Cardiac muscle cell (in vitro differentiated cells and primary cell): ENCODE results near the gene VEGFB. TPM values are rescaled to one million over a fixed set of nuclear protein-coding genes. Genes with fewer than 3 reads are reported as not detected.

Source experiments
- DNase-seq, 2 donors: peaks; one replicate each; pipeline versions ENCODE4 v3.0.0 to v3.0.0-alpha.2; 2010 to 2017; ENCODE audit warnings: low read depth in 1 of 2, low spot score in 1 of 2
- H3K27ac ChIP-seq: fragments of 200-600 bp; sonication (generic); 2 replicates; pipeline ENCODE4 v1.5.1; 2016
- H3K27me3 ChIP-seq: fragments of 200-600 bp; sonication (generic); 2 replicates; pipeline ENCODE4 v1.6.0; 2016; ENCODE audit warnings: control low read depth
- H3K36me3 ChIP-seq: fragments of 200-600 bp; sonication (generic); 2 replicates; pipeline ENCODE4 v1.5.1; 2016; ENCODE audit warnings: control low read depth
- H3K4me1 ChIP-seq: fragments of 200-600 bp; sonication (generic); 2 replicates; pipeline ENCODE4 v1.8.1; 2017; ENCODE audit warnings: low read depth, mild to moderate bottlenecking, mixed run types
- H3K4me3 ChIP-seq: fragments of 200-600 bp; sonication (generic); 2 replicates; pipeline ENCODE4 v1.5.1; 2016; ENCODE audit warnings: mild to moderate bottlenecking
- H3K9me3 ChIP-seq: fragments of 200-600 bp; sonication (generic); 2 replicates; pipeline ENCODE4 v1.5.1; 2017; ENCODE audit warnings: low read depth, mild to moderate bottlenecking, control low read depth
- CTCF ChIP-seq: IDR thresholded peaks from 2 replicates; pipeline ENCODE4 v1.5.1; 2012; ENCODE audit warnings: low read depth, mild to moderate bottlenecking, low read length
- polyA plus RNA-seq: library from polyadenylated mRNA; unstranded; fragments of >200 nt; fragmentation: Nextera tagmentation; extraction: Ambion mirVana; gene quantifications from 2 replicates; pipeline ENCODE4 v1.2.1, GENCODE V29; 2016
- total RNA-seq: library from RNA; depleted of rRNA; stranded (reverse); fragments of >200 nt; gene quantifications from 2 replicates; pipeline ENCODE4 v1.2.3, GENCODE V29; 2016

The VEGFB gene
- total and polyA plus RNA-seq, 2 experiments from 2014 or later: 162 to 199 TPM

DNA sequence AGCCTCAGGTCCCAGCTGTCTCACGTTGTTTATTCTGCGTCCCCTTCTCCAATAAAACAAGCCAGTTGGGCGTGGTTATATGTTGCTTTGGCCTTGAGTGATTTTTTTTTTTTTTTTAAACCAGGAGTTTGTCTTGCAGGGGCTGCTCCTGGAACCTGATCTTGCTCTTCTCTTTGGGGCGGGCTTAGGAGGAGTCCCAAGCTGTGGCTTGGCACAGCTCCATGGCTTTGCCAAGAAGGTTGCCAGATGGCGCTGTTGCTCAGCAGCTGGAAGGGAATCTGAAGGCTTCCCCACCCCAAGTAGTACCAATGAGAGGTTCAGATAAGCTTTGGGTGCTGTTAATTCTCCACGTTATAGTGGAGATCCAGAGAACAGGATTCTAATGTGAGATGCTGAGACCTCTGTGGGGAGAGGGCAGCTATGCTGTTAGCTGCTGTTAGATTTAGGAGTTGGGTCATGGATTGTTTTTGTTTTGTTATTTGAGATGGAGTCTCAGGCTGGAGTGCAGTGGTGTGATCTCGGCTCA is 29.9 kb upstream of the VEGFB start:
- H3K27ac ChIP-seq: peak overlapping the region; percentile 25
- no peaks in the 10 kb centered on the region for H3K27me3 ChIP-seq
- peak; percentile 92 to 98 for DNase-seq
- peak; percentile 78 for TF ChIP-seq CTCF
- H3K9me3 ChIP-seq: no peaks in the 10 kb centered on the region
- H3K4me3 ChIP-seq: no peak overlapping the region
- peaks cover 2% of the 10 kb centered on the region for H3K4me1 ChIP-seq
- H3K36me3 ChIP-seq: peaks cover 40% of the 10 kb centered on the region

DNA sequence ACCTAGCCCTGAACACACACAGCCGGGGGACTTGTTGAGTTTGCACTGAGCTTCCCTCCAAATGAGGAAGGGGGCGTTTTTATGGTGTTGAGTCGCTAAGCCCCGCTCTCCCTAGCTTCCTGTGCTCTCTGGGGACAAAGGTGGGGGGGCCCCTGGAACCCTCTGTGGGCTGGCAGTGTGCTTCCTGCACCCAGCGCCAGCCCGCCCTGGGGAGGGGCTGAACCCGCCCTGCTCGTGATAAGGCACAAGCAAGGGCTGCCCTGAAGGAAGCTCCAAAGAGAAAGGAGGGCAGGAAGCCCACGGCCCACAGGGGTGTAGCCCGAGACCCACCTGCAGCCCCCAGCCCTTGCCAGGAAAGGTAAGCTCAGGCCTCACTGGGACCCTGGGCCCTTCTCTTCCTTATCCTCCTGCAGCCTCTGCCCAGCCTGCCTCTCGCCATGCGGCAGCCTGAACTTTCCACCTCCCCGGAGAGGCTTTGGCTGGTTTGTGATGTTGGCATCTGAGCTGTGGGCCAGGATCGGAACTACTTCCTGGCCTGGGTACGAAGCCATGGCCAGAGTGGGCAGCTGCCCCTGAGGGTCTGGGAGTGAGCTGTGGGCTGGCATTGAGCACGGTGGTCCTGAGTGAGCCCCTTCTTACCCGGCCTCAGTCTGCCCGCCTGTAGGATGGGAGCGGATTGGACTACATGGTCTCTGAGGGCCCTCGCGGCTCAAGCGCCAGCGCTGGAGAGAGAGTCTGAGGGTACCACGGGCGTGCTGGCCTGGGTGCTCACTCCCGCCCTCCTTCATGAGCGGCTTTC is 27.7 kb upstream of the VEGFB start, which contains the start of gene FERMT3:
Gene FERMT3 (plus strand): TSS at position 265 of the 799 bp plus-strand sequence. CDS start 644 bp downstream, outside the sequence.
- no peaks in the 10 kb centered on the region for H3K27me3 ChIP-seq
- no peak for DNase-seq
- TF ChIP-seq CTCF: no peak
- H3K9me3 ChIP-seq: no peaks in the 10 kb centered on the region
- H3K4me1 ChIP-seq: peaks cover 2% of the 10 kb centered on the region
- peak within 1 kb of the TSS; percentile 30 for H3K27ac ChIP-seq
- H3K4me3 ChIP-seq: no peak within 1 kb of the TSS
- H3K36me3 ChIP-seq: peaks cover 23% of the 10 kb centered on the region

DNA sequence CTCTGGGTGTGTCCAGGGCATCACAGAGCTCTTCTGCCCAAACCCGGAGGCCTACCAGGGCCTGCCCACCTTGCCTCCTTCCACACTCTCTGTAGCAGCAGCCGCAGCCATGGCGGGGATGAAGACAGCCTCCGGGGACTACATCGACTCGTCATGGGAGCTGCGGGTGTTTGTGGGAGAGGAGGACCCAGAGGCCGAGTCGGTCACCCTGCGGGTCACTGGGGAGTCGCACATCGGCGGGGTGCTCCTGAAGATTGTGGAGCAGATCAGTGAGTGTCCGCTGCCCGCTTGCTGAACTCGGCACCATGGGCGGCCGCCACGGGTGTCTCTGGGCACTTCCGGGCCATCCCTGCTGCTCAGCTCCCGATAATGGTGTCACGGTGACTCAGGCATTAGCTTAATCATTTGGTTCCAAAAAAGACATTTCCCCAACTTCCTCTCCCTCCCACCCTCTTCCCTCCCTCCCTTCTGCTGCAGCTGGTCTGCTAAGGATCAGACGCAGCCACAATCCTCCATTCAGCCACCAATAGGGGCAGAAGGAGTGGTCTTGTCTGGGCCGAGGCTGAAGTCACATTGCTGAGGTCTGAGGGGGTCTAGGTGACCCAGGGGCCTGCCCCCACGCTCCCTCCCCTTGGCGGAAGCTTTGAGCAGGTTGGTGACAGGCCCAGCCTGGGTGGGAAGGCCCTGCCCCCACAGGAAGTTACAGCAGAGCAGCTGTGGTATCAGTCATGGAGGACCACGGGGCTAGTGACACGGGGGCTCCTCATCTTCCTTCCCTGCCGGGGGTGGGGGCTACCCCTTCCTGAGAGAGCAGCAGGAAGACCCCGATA is 26.9 kb upstream of the VEGFB start:
- H3K27me3 ChIP-seq: no peaks in the 10 kb centered on the region
- H3K27ac ChIP-seq: peak overlapping the region; percentile 17
- DNase-seq: peak in 1 of 2 donors; percentile 84
- H3K36me3 ChIP-seq: peaks cover 18% of the 10 kb centered on the region
- no peak for TF ChIP-seq CTCF
- no peaks in the 10 kb centered on the region for H3K9me3 ChIP-seq
- H3K4me3 ChIP-seq: no peak overlapping the region
- H3K4me1 ChIP-seq: peaks cover 2% of the 10 kb centered on the region

DNA sequence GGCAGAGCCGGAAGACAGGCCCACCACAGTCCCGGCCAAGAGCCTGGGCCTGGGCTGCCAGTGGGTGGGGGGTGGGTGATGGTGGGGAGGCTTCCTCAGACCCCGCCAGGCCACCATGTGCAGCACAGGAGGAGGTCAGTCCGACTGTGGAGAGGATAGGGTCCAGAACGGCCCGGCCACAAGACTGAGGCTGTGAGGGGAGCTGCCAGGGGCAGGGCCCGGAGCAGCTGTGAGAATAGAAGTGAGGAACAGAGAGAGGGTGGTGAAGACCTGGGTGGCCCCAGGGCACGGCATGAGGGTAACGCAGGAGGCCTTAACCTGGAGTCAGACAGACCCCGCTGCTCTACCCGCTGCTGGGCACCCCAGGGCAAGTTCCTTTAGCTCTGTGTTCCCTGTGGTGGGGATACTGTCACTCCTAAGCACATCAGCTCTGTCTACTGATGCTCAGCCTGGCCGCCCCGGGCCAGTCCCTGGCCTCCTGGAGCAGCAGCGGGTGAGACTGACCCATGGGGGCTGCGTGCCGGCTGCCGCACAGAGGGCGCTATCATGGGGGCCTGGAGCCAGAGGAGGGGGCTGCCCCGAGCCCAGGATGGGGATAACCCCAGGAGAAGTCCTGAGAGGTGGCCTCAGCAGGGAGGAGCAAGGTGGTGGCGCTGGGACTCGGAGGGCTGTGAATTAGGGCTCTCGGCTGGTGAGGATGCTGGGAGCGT is 26.1 kb upstream of the VEGFB start:
- peaks cover 2% of the 10 kb centered on the region for H3K4me1 ChIP-seq
- H3K27me3 ChIP-seq: no peaks in the 10 kb centered on the region
- no peak overlapping the region for H3K4me3 ChIP-seq
- H3K36me3 ChIP-seq: peaks cover 10% of the 10 kb centered on the region
- H3K9me3 ChIP-seq: no peaks in the 10 kb centered on the region
- H3K27ac ChIP-seq: no peak overlapping the region
- TF ChIP-seq CTCF: no peak
- no peak for DNase-seq
